ENCODE data around the gene SLC35G6. TPM values are rescaled to one million over a fixed set of nuclear protein-coding genes. Genes with fewer than 3 reads are reported as not detected.

The SLC35G6 gene
- total RNA-seq, 1 experiment from 2014 or later, result 0.26 TPM

- Mint-ChIP-seq H3K36me3 (no peaks in the 10 kb centered on the region; the same call in 1 of the 2 replicates), H3K4me3 (peak overlapping the region; percentile 97), H3K4me1 (peaks cover 42% of the 10 kb centered on the region), H3K27me3 (ENCODE audit: low read depth) (peaks cover 42% of the 10 kb centered on the region), H3K27ac (no peak overlapping the region), H3K9me3 (no peaks in the 10 kb centered on the region)
- TF ChIP-seq ATF1 (CRISPR knock-in tag; IDR thresholded peaks at IDR 0.05) (no peak), CDX4 (CRISPR knock-in tag; IDR thresholded peaks at IDR 0.05; ENCODE audit: borderline replicate concordance) (no peak)
- POLR2A ChIA-PET, result interaction anchor here (0.9 to 2.4 kb wide), 2 partner anchors 35 to 42 kb away, joined by 3 to 15 read pairs; partner anchors contain the start of gene POLR2A
- DNase-seq (ENCODE audit: low spot score) (no peak), ATAC-seq (no peak)
- CTCF ChIA-PET, result interaction anchor here (1.2 to 3.8 kb wide), 5 partner anchors 37 to 86 kb away, joined by 3 to 21 read pairs (median 13); partner anchors contain the start of genes PLSCR3, TMEM256, TMEM95 and ZBTB4
These were observed 39.1 kb upstream of the SLC35G6 start for GRCh38 chr17:7442142-7442541.

DNA sequence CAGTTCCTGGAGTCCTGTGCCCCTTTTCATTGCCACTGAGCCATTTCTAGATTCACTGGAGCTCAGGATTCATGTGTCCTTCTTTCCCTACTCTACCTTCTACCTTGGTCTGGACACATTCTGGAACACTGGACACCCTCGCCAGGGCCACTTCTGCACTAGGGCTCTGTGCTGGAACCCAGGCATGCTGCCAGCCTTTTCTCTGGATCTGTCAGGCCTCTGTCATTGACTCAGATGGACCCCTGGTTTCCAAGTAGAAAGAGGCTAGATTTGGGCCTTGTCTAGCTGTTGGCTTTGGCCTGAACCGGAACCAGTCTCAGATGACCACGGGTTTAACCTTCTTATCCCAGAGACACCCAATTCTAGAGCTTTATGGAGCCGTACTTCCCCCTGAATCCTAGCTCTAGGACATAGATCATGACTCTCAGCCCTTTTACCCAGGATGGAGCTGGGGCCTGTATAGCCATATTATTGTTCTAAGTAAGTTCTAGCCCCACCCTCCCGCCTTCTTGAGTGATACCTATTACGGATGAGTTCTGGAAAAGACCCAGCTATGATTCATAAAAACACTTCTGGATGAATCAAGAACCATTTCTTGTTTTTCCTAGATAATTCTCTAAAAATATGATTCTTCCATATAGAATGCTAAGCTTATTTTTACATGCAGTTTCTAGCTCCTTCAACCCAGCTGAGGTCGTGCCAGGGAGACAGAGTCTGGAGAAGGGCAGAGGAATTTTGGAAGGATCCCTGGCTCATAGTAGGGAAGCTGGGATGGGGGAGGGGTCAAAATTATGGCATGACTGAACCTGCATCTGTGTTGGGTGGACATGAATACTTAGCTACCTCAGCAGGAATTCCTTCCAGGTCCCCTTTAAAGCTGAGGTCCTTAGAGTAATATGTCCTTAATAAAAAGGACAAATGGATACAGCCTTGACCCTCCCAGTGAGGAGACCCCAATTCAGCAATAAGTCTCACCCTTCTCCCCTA lies 37.5 kb upstream of the SLC35G6 start:
- Mint-ChIP-seq H3K36me3 (peaks cover 9% of the 10 kb centered on the region; the same call in 1 of the 2 replicates), H3K27me3 (ENCODE audit: low read depth) (peaks cover 42% of the 10 kb centered on the region), H3K27ac (no peak overlapping the region), H3K9me3 (no peaks in the 10 kb centered on the region), H3K4me3 (peak overlapping the region; percentile 87), H3K4me1 (peaks cover 37% of the 10 kb centered on the region)
- no peak for TF ChIP-seq ETV6 (CRISPR knock-in tag; IDR thresholded peaks at IDR 0.05)
- TF ChIP-seq, protein P1, sequence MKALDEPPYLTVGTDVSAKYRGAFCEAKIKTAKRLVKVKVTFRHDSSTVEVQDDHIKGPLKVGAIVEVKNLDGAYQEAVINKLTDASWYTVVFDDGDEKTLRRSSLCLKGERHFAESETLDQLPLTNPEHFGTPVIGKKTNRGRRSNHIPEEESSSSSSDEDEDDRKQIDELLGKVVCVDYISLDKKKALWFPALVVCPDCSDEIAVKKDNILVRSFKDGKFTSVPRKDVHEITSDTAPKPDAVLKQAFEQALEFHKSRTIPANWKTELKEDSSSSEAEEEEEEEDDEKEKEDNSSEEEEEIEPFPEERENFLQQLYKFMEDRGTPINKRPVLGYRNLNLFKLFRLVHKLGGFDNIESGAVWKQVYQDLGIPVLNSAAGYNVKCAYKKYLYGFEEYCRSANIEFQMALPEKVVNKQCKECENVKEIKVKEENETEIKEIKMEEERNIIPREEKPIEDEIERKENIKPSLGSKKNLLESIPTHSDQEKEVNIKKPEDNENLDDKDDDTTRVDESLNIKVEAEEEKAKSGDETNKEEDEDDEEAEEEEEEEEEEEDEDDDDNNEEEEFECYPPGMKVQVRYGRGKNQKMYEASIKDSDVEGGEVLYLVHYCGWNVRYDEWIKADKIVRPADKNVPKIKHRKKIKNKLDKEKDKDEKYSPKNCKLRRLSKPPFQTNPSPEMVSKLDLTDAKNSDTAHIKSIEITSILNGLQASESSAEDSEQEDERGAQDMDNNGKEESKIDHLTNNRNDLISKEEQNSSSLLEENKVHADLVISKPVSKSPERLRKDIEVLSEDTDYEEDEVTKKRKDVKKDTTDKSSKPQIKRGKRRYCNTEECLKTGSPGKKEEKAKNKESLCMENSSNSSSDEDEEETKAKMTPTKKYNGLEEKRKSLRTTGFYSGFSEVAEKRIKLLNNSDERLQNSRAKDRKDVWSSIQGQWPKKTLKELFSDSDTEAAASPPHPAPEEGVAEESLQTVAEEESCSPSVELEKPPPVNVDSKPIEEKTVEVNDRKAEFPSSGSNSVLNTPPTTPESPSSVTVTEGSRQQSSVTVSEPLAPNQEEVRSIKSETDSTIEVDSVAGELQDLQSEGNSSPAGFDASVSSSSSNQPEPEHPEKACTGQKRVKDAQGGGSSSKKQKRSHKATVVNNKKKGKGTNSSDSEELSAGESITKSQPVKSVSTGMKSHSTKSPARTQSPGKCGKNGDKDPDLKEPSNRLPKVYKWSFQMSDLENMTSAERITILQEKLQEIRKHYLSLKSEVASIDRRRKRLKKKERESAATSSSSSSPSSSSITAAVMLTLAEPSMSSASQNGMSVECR (CRISPR knock-in tag; IDR thresholded peaks at IDR 0.05; ENCODE audit: borderline replicate concordance), result no peak
- TF ChIP-seq E2F1 (CRISPR knock-in tag; IDR thresholded peaks at IDR 0.05), result no peak
- no peak for TF ChIP-seq SOX15 (CRISPR knock-in tag; IDR thresholded peaks at IDR 0.05)
- TF ChIP-seq ZNF281 (CRISPR knock-in tag; IDR thresholded peaks at IDR 0.05), result no peak
- no peak for TF ChIP-seq ZNF138 (CRISPR knock-in tag; conservative IDR thresholded peaks at IDR 0.05)
- TF ChIP-seq SP1 (CRISPR knock-in tag; conservative IDR thresholded peaks at IDR 0.05), result no peak
- TF ChIP-seq ZNF423 (CRISPR knock-in tag; IDR thresholded peaks at IDR 0.05), result no peak
- TF ChIP-seq MYBL2 (CRISPR knock-in tag; IDR thresholded peaks at IDR 0.05), result no peak
- TF ChIP-seq, protein P2, sequence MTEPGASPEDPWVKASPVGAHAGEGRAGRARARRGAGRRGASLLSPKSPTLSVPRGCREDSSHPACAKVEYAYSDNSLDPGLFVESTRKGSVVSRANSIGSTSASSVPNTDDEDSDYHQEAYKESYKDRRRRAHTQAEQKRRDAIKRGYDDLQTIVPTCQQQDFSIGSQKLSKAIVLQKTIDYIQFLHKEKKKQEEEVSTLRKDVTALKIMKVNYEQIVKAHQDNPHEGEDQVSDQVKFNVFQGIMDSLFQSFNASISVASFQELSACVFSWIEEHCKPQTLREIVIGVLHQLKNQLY (CRISPR knock-in tag; IDR thresholded peaks at IDR 0.05), result no peak
- TF ChIP-seq ELF4 (CRISPR knock-in tag; IDR thresholded peaks at IDR 0.05; ENCODE audit: low read depth), result no peak
- no peak for TF ChIP-seq ZNF219 (CRISPR knock-in tag; IDR thresholded peaks at IDR 0.05; ENCODE audit: borderline replicate concordance)
- no peak for TF ChIP-seq TEAD4 (CRISPR knock-in tag; IDR thresholded peaks at IDR 0.05)
- no peak for TF ChIP-seq GABPB1 (CRISPR knock-in tag; IDR thresholded peaks at IDR 0.05)
- no peak for TF ChIP-seq USF2 (CRISPR knock-in tag; IDR thresholded peaks at IDR 0.05)
- TF ChIP-seq ZNF416 (CRISPR knock-in tag; IDR thresholded peaks at IDR 0.05), result no peak
- POLR2A ChIA-PET, result interaction anchor here (0.8 to 1.9 kb wide), 2 partner anchors 8 to 35 kb away, joined by 4 to 24 read pairs; partner anchors contain the start of gene TMEM102
- ATAC-seq (no peak), DNase-seq (ENCODE audit: low spot score) (no peak)
- CTCF ChIA-PET, result interaction anchor here (0.5 to 2.9 kb wide), 10 partner anchors 8 to 188 kb away, joined by 3 to 12 read pairs (median 3); partner anchors contain the start of genes PLSCR3, TMEM256 and TMEM95

Data from WTC11 (cell line).